CMK (cell line): ENCODE data around the gene ZNF439.
"Not testable (repeated sequence)": the region's sequence is repeated elsewhere in the genome, so short reads cannot be mapped to it uniquely, and the experiment has no call there.

Experiments used
- DNase-seq: peaks from one replicate; pipeline ENCODE4 v3.0.0-alpha.2; 2010; ENCODE audit warnings: low read depth

ZNF439 gene

GRCh38 chr19:11848594-11849469 is at the start of gene ZNF439:
Gene ZNF439, plus strand, starts transcription at chr19:11848726. Its CDS starts 142 bp downstream, at chr19:11848868.
- DNase-seq = peak; percentile 82

- no peak for DNase-seq
Observed at GRCh38 chr19:11806354-11807098, 42.0 kb upstream of the ZNF439 start.

GRCh38 chr19:11807099-11807380 is 41.5 kb upstream of the ZNF439 start:
- no peak for DNase-seq

DNA sequence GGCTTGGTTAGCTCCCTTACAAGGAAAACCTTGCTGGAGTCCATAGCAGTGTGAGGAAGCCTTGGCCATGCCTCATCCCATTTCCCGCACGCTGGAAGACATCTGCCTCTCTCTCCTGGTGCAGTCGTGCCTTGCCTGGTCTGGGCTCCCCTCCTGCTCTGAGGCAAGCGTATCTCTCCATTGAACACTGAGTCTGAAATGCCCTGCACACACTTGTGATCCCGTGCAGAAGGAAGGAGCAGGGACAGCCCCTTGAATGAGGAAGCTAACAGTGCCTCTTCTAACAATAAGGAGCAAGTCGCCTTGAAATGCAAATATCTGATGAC is 34.9 kb upstream of the ZNF439 start:
- DNase-seq = no peak

- DNase-seq = peak; percentile 89
Observed at GRCh38 chr19:11814029-11814699, 34.4 kb upstream of the ZNF439 start, which contains the start of gene ZNF440. Gene ZNF440, plus strand, starts transcription at chr19:11814273. Its CDS starts 175 bp downstream, at chr19:11814448.

GRCh38 chr19:11814700-11815035 is 33.9 kb upstream of the ZNF439 start:
- DNase-seq = no peak

DNA sequence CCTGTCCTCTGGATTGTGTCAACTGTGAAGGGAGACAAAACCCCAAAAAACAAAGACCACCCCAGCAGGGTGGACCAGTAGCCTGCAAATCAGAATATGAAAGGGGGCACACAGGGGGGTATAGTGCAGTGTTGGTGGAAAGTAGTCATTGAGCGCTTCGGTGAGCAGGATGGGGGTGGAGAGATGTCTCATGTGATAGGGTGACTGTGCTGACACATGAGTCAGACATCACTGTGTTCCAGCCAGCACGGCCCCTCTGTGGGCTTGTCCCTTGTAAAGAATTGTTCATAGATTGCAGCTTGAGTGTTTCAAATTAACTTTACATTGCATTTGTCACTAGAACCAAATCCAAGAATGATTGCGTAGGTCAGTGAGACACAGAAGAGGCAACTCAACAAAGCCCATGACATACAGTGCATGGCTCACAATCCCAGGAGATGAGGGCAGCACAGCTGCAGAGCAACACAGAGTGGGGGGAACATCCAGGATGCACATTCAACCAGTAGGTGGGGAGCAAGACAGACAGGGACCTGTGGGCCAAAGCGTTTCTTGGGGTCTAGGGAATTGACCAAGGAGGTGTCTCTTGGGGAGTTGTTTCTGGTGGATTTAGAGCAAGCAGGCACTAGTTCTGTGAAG is 26.9 kb upstream of the ZNF439 start:
- no peak for DNase-seq

GRCh38 chr19:11828957-11829876 is 19.3 kb upstream of the ZNF439 start:
- DNase-seq = not testable (repeated sequence)

DNA sequence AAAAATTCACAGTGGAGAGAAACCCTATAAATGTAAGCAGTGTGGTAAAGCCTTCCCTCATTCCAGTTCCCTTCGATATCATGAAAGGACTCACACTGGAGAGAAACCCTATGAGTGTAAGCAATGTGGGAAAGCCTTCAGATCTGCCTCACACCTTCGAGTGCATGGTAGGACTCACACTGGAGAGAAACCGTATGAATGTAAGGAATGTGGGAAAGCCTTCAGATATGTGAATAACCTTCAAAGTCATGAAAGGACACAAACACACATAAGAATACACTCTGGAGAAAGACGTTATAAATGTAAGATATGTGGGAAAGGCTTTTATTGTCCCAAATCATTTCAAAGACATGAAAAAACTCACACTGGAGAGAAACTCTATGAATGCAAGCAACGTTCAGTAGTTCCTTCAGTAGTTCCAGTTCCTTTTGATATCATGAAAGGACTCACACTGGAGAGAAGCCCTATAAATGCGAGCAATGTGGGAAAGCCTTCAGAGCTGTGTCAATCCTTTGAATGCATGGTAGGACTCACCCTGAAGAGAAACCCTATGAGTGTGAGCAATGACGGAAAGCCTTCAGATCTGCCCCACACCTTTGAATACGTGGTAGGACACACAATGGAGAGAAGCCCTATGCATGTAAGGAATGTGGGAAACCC is 16.1 kb upstream of the ZNF439 start:
- no peak for DNase-seq

DNA sequence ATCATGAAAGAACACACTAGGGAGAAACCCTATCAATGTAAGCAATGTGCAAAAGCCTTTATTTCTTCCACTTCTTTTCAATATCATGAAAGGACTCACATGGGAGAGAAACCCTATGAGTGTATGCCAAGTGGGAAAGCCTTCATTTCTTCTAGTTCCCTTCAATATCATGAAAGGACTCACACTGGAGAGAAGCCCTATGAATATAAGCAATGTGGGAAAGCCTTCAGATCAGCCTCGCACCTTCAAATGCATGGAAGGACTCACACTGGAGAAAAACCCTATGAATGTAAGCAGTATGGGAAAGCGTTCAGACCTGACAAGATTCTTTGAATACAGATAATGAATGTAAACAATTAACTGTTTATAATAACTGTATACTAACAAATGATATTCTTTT is 15.0 kb upstream of the ZNF439 start:
- DNase-seq = no peak

- not testable (repeated sequence) for DNase-seq
Observed at GRCh38 chr19:11835626-11836066, 12.9 kb upstream of the ZNF439 start.

DNA sequence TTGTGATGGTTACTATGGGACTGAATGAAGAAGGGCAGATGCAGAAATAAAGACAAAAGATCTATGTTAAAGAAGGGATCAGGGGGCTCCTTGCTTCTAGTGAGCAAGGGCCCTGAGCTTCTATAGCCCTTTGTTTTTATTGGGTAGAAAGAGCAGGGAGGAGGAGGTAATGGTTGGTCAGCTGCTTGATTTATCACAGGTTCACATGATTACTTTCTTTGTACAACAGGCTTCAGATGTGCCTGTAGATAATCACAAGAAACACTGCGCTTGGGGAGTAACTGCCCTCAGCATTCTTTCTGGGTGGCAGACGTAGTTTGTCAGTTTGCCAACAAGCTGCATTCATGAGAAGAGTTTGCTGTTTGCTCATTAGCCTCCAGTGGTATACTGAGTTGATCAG is 4.8 kb upstream of the ZNF439 start:
- no peak for DNase-seq

DNA sequence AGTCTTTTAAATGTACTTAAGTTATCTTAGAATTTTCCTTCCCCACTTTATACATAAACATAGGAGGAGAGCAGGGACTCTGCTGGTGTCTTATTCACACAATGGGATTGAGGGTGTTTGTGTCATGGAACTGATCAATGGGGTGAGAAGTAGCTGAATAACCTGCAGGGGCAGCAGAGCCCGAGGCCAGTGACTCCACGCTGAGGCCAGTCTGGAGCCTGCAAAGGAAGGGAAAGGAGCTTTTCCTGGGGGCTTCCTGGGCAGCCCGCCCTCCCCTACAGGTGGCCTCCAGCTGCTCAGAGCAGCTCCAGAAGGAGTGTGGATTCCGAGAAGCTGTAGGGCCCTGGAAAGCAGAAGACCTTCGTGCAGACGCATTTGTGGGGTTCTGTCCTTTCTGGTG is 911 bp upstream of the ZNF439 start:
- DNase-seq = not testable (repeated sequence)

- no peak for DNase-seq
Observed at GRCh38 chr19:11848200-11848593, 329 bp upstream of the ZNF439 start.

DNA sequence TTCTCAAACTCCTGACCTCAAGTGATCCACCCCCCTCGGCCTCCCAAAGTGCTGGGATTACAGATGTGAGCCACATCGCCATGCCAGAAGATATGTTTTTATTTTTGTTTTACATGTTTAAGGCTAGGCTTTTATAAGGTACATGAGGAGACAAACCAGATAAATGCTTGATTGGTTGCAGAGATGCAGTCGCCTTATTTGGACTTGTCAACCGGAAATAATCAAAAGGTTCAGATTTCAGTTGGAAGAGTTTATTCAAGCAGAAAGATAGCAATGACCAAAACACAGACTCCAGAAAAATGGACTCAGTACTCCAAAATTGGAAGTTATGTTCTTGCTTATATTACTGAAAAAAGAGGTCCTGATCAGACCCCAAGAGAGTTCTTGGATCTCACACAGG is 1.8 kb downstream of the ZNF439 start:
- not testable (repeated sequence) for DNase-seq

GRCh38 chr19:11853358-11853757 is 4.8 kb downstream of the ZNF439 start:
- no peak for DNase-seq

GRCh38 chr19:11856596-11857250 is 8.2 kb downstream of the ZNF439 start:
- no peak for DNase-seq

DNA sequence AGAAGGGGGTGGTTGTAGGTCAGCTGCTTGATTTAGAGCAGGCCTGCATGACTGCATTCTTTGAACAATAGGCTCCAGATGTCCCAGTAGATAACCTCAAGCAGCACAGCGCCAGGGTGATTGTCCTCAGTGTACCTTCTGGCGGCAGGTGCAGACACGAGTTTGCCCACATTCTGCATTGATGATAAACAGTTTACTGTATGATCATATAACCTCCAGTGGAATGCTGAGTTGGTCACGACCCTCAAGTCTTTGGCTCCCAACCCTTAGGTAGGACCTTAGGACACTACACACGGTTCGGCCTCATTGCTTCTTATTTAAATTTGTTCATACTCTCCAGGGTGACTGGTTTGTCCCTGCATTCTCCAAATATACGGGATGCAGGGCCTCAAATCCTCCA is 12.2 kb downstream of the ZNF439 start:
- no peak for DNase-seq

DNA sequence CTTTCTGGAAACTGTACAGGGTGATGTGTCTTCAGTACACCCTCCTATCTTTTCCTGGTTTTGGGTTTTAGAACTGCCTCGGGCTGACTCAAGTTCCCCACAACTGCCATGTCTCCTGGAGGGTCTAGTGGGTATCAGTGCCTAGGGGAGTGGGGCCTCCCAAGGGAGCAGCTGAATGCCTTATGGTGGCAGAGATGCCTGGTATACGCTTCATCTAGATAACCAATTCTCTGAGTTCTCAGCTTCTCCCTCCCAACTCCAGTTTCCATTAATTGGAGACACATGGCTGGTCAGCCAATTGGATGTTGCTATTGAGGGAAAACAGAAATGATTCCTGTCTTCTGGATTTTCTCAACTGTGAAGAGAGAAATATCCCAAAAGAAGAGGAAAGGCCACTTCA is 12.8 kb downstream of the ZNF439 start:
- DNase-seq = no peak

- DNase-seq = not testable (repeated sequence)
Observed at GRCh38 chr19:11867766-11868165, 19.2 kb downstream of the ZNF439 start.
